GM12892 (cell line): ENCODE results near the gene ATP10D.

Experiments
- POLR2A ChIP-seq: IDR thresholded peaks from 2 replicates; pipeline ENCODE4 v1.6.1; 2011; ENCODE audit warnings: low read depth, low read length, control low read depth
- POLR2AphosphoS5 ChIP-seq: IDR thresholded peaks from 2 replicates; pipeline ENCODE4 v1.6.1; 2011; ENCODE audit warnings: low read depth, low read length, control low read depth

DNA sequence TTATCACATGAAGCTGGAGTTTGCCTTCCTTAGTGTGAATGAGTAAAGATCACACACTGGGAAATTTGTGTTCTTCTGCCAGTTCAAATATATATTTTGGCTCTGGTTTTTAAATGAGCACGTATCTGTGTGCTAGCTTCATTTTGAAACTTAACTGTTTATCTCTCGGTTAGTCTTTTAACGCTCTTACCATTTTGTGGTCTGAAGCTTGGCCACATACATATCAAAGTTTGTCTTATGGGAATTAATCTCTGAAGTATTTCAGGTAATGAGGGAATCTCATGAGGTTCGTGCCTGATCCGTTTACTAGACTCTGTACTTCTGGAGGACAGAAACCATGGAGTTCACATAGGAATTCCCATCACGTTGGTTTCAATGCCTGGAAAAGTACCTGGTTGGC lies 13.8 kb downstream of the ATP10D start:
- TF ChIP-seq POLR2AphosphoS5 = no peak
- TF ChIP-seq POLR2A = no peak
